ENCODE measurements around the gene RFNG. TPM values are rescaled to one million over a fixed set of nuclear protein-coding genes. Genes with fewer than 3 reads are reported as not detected.

The RFNG gene
- total RNA-seq, 2 donors from 2014 or later, result 18.2 to 23.1 TPM

Other genes starting within 250 kb of the RFNG start
- not detected for gene GCGR, start 247.7 kb downstream of the RFNG start, total RNA-seq
- 100 to 1,000 TPM in 1 of 2 donors, 10 to 100 TPM in 1; 83.9 to 104 TPM for gene MCRIP1, start 218.5 kb downstream of the RFNG start, total RNA-seq
- gene PPP1R27, start 216.8 kb downstream of the RFNG start, total RNA-seq, result not detected
- 100 to 1,000 TPM; 691 to 774 TPM for gene P4HB, start 191.3 kb downstream of the RFNG start, total RNA-seq
- gene ARHGDIA, start 180.5 kb downstream of the RFNG start, total RNA-seq, result 100 to 1,000 TPM; 874 to 929 TPM
- 100 to 1,000 TPM; 159 to 302 TPM for gene ALYREF, start 160.2 kb downstream of the RFNG start, total RNA-seq
- 100 to 1,000 TPM in 1 of 2 donors, 10 to 100 TPM in 1; 81.3 to 112 TPM for gene ANAPC11, start 160.1 kb downstream of the RFNG start, total RNA-seq
- gene NPB, start 149.6 kb downstream of the RFNG start, total RNA-seq, result under 1 TPM; 0.17 to 0.50 TPM
- 10 to 100 TPM; 30.4 to 36.5 TPM for gene PCYT2, start 140.4 kb downstream of the RFNG start, total RNA-seq
- gene SIRT7, start 133.6 kb downstream of the RFNG start, total RNA-seq, result 10 to 100 TPM; 69.4 to 77.6 TPM
- gene MAFG, start 124.1 kb downstream of the RFNG start, total RNA-seq, result 10 to 100 TPM; 26.7 to 49.4 TPM
- 10 to 100 TPM; 18.3 to 56.1 TPM for gene PYCR1, start 114.5 kb downstream of the RFNG start, total RNA-seq
- gene MYADML2, start 104.6 kb downstream of the RFNG start, total RNA-seq, result not detected
- gene NOTUM, start 90.6 kb downstream of the RFNG start, total RNA-seq, result under 1 TPM in 1 of 2 donors, not detected in 1; 0.17 TPM
- gene ASPSCR1, start 74.2 kb downstream of the RFNG start, total RNA-seq, result 10 to 100 TPM; 21.6 to 46.8 TPM
- 100 to 1,000 TPM in 1 of 2 donors, 10 to 100 TPM in 1; 82.6 to 174 TPM for gene CENPX, start 28.9 kb downstream of the RFNG start, total RNA-seq
- 10 to 100 TPM; 16.1 to 42.3 TPM for gene LRRC45, start 28.5 kb downstream of the RFNG start, total RNA-seq
- gene RAC3, start 20.1 kb downstream of the RFNG start, total RNA-seq, result 1 to 10 TPM; 3.0 to 6.1 TPM
- 100 to 1,000 TPM in 1 of 2 donors, 10 to 100 TPM in 1; 95.7 to 136 TPM for gene DCXR, start 14.1 kb downstream of the RFNG start, total RNA-seq
- 100 to 1,000 TPM; 112 to 114 TPM for gene GPS1, start 87 bp upstream of the RFNG start, total RNA-seq
- 100 to 1,000 TPM; 125 to 196 TPM for gene DUS1L, start 14.0 kb upstream of the RFNG start, total RNA-seq
- gene FASN, start 46.4 kb upstream of the RFNG start, total RNA-seq, result 100 to 1,000 TPM; 195 to 451 TPM
- 10 to 100 TPM; 34.0 to 82.2 TPM for gene CCDC57, start 161.0 kb upstream of the RFNG start, total RNA-seq
- 100 to 1,000 TPM; 241 to 534 TPM for gene SLC16A3, start 177.2 kb upstream of the RFNG start, total RNA-seq
- 100 to 1,000 TPM; 160 to 215 TPM for gene CSNK1D, start 221.9 kb upstream of the RFNG start, total RNA-seq